A673 (cell line): ENCODE measurements around the gene ST7.

Experiments
- CTCF ChIP-seq: fragments of 300-800, 200-600 bp; sonication (generic); conservative IDR thresholded peaks from 2 replicates; pipeline ENCODE4 v1.5.1; 2017; ENCODE audit warnings: low read depth, mild to moderate bottlenecking, antibody characterized with exemption, low read length, moderate library complexity, mixed read lengths
- EZH2 ChIP-seq: fragments of 200-600 bp; sonication (generic); IDR thresholded peaks from 2 replicates; pipeline ENCODE4 v1.6.1; 2017; ENCODE audit warnings: borderline replicate concordance, low read depth, mild to moderate bottlenecking, mixed read lengths, antibody characterized with exemption, low read length; ENCODE audit not compliant: poor library complexity, severe bottlenecking

- TF ChIP-seq CTCF (no peak), EZH2 (no peak)
These were observed 190.3 kb downstream of the ST7 start for GRCh38 chr7:117143580-117143979.
